Vagina (tissue), 2 donors: ENCODE results near the gene STK11. TPM values are rescaled to one million over a fixed set of nuclear protein-coding genes. Genes with fewer than 3 reads are reported as not detected.
A peak's percentile ranks its signal among the peaks of the same experiment; 100 is the strongest.

Experiments used
- DNase-seq, 2 donors: peaks; one replicate each; pipeline ENCODE4 v3.0.0-alpha.2; 2017; ENCODE audit errors: extremely low spot score in 2 of 2
- H3K27ac ChIP-seq: fragments of 200-600 bp; sonication (generic); one replicate; pipeline ENCODE4 v1.5.1; 2019
- H3K27me3 ChIP-seq: fragments of 200-600 bp; sonication (generic); one replicate; pipeline ENCODE4 v1.5.1; 2019
- H3K36me3 ChIP-seq, 2 donors: fragments of 200-600 bp; sonication (generic); one replicate each; pipeline ENCODE4 v1.5.1; 2017 to 2019
- H3K4me1 ChIP-seq: fragments of 200-600 bp; sonication (generic); one replicate; pipeline ENCODE4 v1.5.1; 2019
- H3K4me3 ChIP-seq, 2 donors: fragments of 200-600 bp; sonication (generic); 1 replicate in 1 of 2; 2 replicates in 1 of 2; pipeline ENCODE4 v1.5.1; 2016 to 2019
- H3K9me3 ChIP-seq: fragments of 200-600 bp; sonication (generic); one replicate; pipeline ENCODE4 v1.5.1; 2019
- CTCF ChIP-seq, 3 experiments: fragments of 450-650 bp in 2 of 3; fragments of 200-600 bp in 1 of 3; sonication (generic) in 1 of 3; IDR thresholded peaks; one replicate each; pipeline ENCODE4 v1.5.1; 2017 to 2019; ENCODE audit warnings: antibody characterized with exemption in 3 of 3, mild to moderate bottlenecking in 2 of 3, moderate library complexity in 2 of 3
- POLR2A ChIP-seq, 2 donors: fragments of 450-650 bp; IDR thresholded peaks; one replicate each; pipeline ENCODE4 v1.6.1; 2017; ENCODE audit warnings: antibody characterized with exemption in 2 of 2, mild to moderate bottlenecking in 2 of 2, moderate library complexity in 2 of 2
- POLR2AphosphoS5 ChIP-seq, 2 donors: sonication (generic); formaldehyde crosslinking; IDR thresholded peaks; one replicate each; pipeline ENCODE4 v1.9.0; 2017; ENCODE audit warnings: antibody characterized with exemption in 2 of 2, mild to moderate bottlenecking in 2 of 2, low read depth in 1 of 2; ENCODE audit not compliant: insufficient read depth in 1 of 2
- intact Hi-C: fragments of 100-400 bp; cut with DNase I; formaldehyde crosslinking; loops from one replicate; pipeline ENCODE4 v1.15.1; 2023
- total RNA-seq: library from RNA; depleted of rRNA; stranded (reverse); fragments of >200 nt; gene quantifications from one replicate; pipeline ENCODE4 v1.2.3, GENCODE V29; 2016

STK11 gene
- total RNA-seq, 1 donor from 2014 or later, result 54.5 TPM

GRCh38 chr19:1248139-1248785, 42.7 kb downstream of the STK11 start, which contains the start of gene MIDN:
Gene MIDN, plus strand, starts transcription at chr19:1248583. Its CDS starts 1,714 bp downstream, at chr19:1250297.
- Histone ChIP-seq H3K27ac (peak within 1 kb of the TSS; percentile 100), H3K36me3 (no peaks in the 10 kb centered on the region), H3K4me3 (peak within 1 kb of the TSS; percentile 79 to 85), H3K9me3 (no peaks in the 10 kb centered on the region), H3K27me3 (no peaks in the 10 kb centered on the region), H3K4me1 (peaks cover 58% of the 10 kb centered on the region)
- no peak for DNase-seq
- TF ChIP-seq CTCF (IDR thresholded peaks at IDR 0.05) (peak in 1 of 3 experiments; percentile 9), POLR2AphosphoS5 (IDR thresholded peaks at IDR 0.05; ENCODE audit: insufficient read depth in 1 of 2, low read depth in 1 of 2) (peak; percentile 28 to 88), POLR2A (IDR thresholded peaks at IDR 0.05) (peak in 1 of 2 donors; percentile 89)
- intact Hi-C loops, result loop anchor here (1.0 to 10.0 kb wide), 3 partner anchors 19 to 323 kb away; partner anchors contain the start of genes ARID3A, RNU6-2 and TMEM259

GRCh38 chr19:1248786-1249297, 43.3 kb downstream of the STK11 start:
- no peak for TF ChIP-seq POLR2A (IDR thresholded peaks at IDR 0.05)
- peak; percentile 71 to 94 (median 73) for TF ChIP-seq CTCF (IDR thresholded peaks at IDR 0.05)
- no peak for TF ChIP-seq POLR2AphosphoS5 (IDR thresholded peaks at IDR 0.05; ENCODE audit: insufficient read depth in 1 of 2, low read depth in 1 of 2)
- Histone ChIP-seq H3K4me3 (peak overlapping the region; percentile 79 to 85), H3K27ac (peak overlapping the region; percentile 100), H3K27me3 (no peaks in the 10 kb centered on the region), H3K36me3 (peaks cover 0 to 1% of the 10 kb centered on the region in 2 donors), H3K9me3 (no peaks in the 10 kb centered on the region), H3K4me1 (peaks cover 58% of the 10 kb centered on the region)
- intact Hi-C loops, result loop anchor here (1.0 to 10.0 kb wide), 3 partner anchors 18 to 324 kb away; partner anchors contain the start of genes ARID3A, RNU6-2 and TMEM259
- no peak for DNase-seq

DNA sequence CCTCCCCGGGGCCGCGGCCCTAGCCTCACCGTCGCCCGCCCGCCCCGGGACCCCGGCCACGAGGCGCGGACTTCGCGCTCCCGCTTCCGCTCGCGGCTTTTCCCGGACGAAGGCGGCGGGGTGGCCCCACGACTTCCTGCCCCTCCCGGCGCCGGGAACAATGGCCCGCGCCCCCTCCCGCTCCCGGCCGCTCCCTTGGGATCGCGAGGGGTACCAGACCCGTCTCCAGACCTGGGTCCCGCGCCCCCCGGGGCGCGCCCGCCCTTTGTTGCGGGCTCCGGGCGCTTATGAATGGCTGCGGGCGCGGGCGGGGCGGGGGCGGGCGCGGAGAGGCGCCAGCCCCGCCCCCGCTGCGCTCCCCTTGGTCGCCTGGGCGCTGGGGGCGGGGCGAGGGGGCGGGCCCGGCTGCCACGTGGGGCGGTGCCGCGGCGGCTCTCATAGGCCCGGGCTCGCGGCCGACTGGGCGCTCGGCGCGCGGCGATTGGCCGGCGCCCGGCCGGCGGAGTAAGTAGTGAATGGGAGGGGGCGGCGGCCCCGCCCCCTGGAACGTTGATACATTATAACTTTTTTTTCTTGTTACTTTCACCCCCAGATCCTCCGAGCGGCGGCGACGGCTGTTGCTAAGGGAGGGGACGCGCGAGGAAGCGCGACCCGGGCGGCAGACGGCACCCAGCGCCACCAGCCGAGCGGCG, 43.9 kb downstream of the STK11 start:
- intact Hi-C loops, result loop anchor here (5.0 to 10.0 kb wide), 2 partner anchors 227 to 325 kb away; partner anchors contain the start of genes ARID3A, RNU6-2 and TMEM259
- H3K27ac ChIP-seq, result peak overlapping the region; percentile 100
- peaks cover 58% of the 10 kb centered on the region for H3K4me1 ChIP-seq
- TF ChIP-seq POLR2AphosphoS5 (IDR thresholded peaks at IDR 0.05; ENCODE audit: insufficient read depth in 1 of 2, low read depth in 1 of 2) (peak; percentile 25 to 86), CTCF (IDR thresholded peaks at IDR 0.05) (no peak), POLR2A (IDR thresholded peaks at IDR 0.05) (peak; percentile 37 to 98)
- no peak for DNase-seq
- no peaks in the 10 kb centered on the region for H3K9me3 ChIP-seq
- peak overlapping the region; percentile 79 to 85 for H3K4me3 ChIP-seq
- peaks cover 0 to 7% of the 10 kb centered on the region in 2 donors for H3K36me3 ChIP-seq
- no peaks in the 10 kb centered on the region for H3K27me3 ChIP-seq

DNA sequence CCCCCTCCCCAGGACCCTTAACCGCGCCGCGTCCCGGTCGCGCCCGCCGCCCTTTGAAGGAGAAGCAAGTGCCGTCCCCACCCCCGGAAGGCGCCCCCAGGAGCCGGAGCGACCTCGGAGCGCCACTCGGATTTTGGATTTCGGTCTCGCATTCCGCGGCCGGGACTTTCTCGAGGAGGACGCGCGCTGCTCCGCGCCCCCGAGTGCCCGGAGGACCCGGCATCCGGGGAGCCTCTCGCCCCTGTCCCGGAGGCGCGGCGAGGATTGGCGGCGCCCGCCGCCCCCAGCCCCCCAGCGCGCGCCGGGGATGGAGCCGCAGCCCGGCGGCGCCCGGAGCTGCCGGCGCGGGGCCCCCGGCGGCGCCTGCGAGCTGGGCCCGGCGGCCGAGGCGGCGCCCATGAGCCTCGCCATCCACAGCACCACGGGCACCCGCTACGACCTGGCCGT, 44.4 kb downstream of the STK11 start:
- peaks cover 58% of the 10 kb centered on the region for H3K4me1 ChIP-seq
- TF ChIP-seq CTCF (IDR thresholded peaks at IDR 0.05), result no peak
- TF ChIP-seq POLR2A (IDR thresholded peaks at IDR 0.05), result no peak
- no peak for TF ChIP-seq POLR2AphosphoS5 (IDR thresholded peaks at IDR 0.05; ENCODE audit: insufficient read depth in 1 of 2, low read depth in 1 of 2)
- intact Hi-C loops, result loop anchor here (5.0 to 10.0 kb wide), 2 partner anchors 228 to 325 kb away; partner anchors contain the start of genes ARID3A, RNU6-2 and TMEM259

More for the DNA sequence above, 44.4 kb downstream of the STK11 start:
- Histone ChIP-seq H3K4me3 (peak overlapping the region; percentile 79 to 85), H3K36me3 (peaks cover 0 to 13% of the 10 kb centered on the region in 2 donors), H3K27me3 (no peaks in the 10 kb centered on the region), H3K9me3 (no peaks in the 10 kb centered on the region), H3K27ac (peak overlapping the region; percentile 100)
- DNase-seq, result no peak
